ENCODE data around the gene LPIN3. TPM values are rescaled to one million over a fixed set of nuclear protein-coding genes. Genes with fewer than 3 reads are reported as not detected.

Gene LPIN3
- total and polyA plus RNA-seq, 2 experiments from 2014 or later: 6.1 to 9.7 TPM

DNA sequence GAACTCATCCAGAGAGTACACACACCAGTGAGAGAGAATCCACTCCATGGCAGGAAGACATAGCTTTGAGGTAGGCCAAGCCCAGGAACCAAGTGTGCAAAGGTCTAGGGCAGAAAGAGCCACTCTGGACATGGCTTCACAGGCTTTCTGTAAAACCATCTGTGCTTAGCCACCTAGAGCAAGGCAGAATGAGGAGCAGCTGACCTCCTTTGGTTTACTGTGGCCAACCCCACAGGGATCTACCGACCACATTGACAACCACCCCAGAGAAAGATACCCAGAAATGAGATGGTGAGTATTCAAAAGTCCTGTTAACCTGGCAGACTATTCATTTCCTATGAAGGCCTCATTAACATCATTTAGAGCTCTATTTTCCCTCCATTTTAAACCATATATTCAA, 33.6 kb upstream of the LPIN3 start:
- no peaks in the 10 kb centered on the region for H3K36me3 Mint-ChIP-seq (ENCODE audit: low read depth)
- DNase-seq (ENCODE audit: low spot score) (no peak), ATAC-seq (no peak)
- Histone ChIP-seq H3K4me2 (no peak overlapping the region), H3K79me2 (replicated peaks; ENCODE audit: insufficient read depth) (0 out of 2 replicates have a peak, but pooled peaks cover 4% of the 10 kb centered on the region), H3K36me3 (ENCODE audit: insufficient read depth) (no peaks in the 10 kb centered on the region), H3K4me3 (no peak overlapping the region), H3K4me1 (ENCODE audit: insufficient read depth) (peaks cover 7% of the 10 kb centered on the region; the same call in 1 of the 2 replicates), H2AFZ (no peak overlapping the region), H4K20me1 (replicated peaks; ENCODE audit: insufficient read depth) (no peaks in the 10 kb centered on the region), H3F3A (replicated peaks; ENCODE audit: low read depth) (no peaks in the 10 kb centered on the region), H3K27me3 (ENCODE audit: insufficient read depth) (no peaks in the 10 kb centered on the region), H3K9me2 (ENCODE audit: insufficient read depth) (peaks cover 6% of the 10 kb centered on the region; the same call in 1 of the 2 replicates), H3K27ac (ENCODE audit: low read depth) (no peak overlapping the region)
- no peak overlapping the region for H3K27ac Mint-ChIP-seq
- H3K4me3 Mint-ChIP-seq: no peak overlapping the region
- no peaks in the 10 kb centered on the region for H3K27me3 Mint-ChIP-seq (ENCODE audit: insufficient read depth, low read depth, poor library complexity)
- no peaks in the 10 kb centered on the region for H3K9me3 Mint-ChIP-seq
- peaks cover 17% of the 10 kb centered on the region; the same call in 2 of the 3 replicates for H3K4me1 Mint-ChIP-seq
- TF ChIP-seq JUNB (IDR thresholded peaks at IDR 0.05; ENCODE audit: unreplicated experiment): no peak
- TF ChIP-seq, protein P1, sequence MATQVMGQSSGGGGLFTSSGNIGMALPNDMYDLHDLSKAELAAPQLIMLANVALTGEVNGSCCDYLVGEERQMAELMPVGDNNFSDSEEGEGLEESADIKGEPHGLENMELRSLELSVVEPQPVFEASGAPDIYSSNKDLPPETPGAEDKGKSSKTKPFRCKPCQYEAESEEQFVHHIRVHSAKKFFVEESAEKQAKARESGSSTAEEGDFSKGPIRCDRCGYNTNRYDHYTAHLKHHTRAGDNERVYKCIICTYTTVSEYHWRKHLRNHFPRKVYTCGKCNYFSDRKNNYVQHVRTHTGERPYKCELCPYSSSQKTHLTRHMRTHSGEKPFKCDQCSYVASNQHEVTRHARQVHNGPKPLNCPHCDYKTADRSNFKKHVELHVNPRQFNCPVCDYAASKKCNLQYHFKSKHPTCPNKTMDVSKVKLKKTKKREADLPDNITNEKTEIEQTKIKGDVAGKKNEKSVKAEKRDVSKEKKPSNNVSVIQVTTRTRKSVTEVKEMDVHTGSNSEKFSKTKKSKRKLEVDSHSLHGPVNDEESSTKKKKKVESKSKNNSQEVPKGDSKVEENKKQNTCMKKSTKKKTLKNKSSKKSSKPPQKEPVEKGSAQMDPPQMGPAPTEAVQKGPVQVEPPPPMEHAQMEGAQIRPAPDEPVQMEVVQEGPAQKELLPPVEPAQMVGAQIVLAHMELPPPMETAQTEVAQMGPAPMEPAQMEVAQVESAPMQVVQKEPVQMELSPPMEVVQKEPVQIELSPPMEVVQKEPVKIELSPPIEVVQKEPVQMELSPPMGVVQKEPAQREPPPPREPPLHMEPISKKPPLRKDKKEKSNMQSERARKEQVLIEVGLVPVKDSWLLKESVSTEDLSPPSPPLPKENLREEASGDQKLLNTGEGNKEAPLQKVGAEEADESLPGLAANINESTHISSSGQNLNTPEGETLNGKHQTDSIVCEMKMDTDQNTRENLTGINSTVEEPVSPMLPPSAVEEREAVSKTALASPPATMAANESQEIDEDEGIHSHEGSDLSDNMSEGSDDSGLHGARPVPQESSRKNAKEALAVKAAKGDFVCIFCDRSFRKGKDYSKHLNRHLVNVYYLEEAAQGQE (IDR thresholded peaks at IDR 0.05; ENCODE audit: unreplicated experiment): no peak
- TF ChIP-seq, protein P2, sequence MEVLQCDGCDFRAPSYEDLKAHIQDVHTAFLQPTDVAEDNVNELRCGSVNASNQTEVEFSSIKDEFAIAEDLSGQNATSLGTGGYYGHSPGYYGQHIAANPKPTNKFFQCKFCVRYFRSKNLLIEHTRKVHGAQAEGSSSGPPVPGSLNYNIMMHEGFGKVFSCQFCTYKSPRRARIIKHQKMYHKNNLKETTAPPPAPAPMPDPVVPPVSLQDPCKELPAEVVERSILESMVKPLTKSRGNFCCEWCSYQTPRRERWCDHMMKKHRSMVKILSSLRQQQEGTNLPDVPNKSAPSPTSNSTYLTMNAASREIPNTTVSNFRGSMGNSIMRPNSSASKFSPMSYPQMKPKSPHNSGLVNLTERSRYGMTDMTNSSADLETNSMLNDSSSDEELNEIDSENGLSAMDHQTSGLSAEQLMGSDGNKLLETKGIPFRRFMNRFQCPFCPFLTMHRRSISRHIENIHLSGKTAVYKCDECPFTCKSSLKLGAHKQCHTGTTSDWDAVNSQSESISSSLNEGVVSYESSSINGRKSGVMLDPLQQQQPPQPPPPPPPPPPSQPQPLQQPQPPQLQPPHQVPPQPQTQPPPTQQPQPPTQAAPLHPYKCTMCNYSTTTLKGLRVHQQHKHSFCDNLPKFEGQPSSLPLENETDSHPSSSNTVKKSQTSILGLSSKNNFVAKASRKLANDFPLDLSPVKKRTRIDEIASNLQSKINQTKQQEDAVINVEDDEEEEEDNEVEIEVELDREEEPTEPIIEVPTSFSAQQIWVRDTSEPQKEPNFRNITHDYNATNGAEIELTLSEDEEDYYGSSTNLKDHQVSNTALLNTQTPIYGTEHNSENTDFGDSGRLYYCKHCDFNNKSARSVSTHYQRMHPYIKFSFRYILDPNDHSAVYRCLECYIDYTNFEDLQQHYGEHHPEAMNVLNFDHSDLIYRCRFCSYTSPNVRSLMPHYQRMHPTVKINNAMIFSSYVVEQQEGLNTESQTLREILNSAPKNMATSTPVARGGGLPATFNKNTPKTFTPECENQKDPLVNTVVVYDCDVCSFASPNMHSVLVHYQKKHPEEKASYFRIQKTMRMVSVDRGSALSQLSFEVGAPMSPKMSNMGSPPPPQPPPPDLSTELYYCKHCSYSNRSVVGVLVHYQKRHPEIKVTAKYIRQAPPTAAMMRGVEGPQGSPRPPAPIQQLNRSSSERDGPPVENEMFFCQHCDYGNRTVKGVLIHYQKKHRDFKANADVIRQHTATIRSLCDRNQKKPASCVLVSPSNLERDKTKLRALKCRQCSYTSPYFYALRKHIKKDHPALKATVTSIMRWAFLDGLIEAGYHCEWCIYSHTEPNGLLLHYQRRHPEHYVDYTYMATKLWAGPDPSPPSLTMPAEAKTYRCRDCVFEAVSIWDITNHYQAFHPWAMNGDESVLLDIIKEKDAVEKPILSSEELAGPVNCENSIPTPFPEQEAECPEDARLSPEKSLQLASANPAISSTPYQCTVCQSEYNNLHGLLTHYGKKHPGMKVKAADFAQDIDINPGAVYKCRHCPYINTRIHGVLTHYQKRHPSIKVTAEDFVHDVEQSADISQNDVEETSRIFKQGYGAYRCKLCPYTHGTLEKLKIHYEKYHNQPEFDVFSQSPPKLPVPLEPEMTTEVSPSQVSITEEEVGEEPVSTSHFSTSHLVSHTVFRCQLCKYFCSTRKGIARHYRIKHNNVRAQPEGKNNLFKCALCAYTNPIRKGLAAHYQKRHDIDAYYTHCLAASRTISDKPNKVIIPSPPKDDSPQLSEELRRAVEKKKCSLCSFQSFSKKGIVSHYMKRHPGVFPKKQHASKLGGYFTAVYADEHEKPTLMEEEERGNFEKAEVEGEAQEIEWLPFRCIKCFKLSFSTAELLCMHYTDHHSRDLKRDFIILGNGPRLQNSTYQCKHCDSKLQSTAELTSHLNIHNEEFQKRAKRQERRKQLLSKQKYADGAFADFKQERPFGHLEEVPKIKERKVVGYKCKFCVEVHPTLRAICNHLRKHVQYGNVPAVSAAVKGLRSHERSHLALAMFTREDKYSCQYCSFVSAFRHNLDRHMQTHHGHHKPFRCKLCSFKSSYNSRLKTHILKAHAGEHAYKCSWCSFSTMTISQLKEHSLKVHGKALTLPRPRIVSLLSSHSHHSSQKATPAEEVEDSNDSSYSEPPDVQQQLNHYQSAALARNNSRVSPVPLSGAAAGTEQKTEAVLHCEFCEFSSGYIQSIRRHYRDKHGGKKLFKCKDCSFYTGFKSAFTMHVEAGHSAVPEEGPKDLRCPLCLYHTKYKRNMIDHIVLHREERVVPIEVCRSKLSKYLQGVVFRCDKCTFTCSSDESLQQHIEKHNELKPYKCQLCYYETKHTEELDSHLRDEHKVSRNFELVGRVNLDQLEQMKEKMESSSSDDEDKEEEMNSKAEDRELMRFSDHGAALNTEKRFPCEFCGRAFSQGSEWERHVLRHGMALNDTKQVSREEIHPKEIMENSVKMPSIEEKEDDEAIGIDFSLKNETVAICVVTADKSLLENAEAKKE (CRISPR knock-in tag; IDR thresholded peaks at IDR 0.05): no peak
- no peak for TF ChIP-seq ZNF331 (CRISPR knock-in tag; IDR thresholded peaks at IDR 0.05; ENCODE audit: low read depth)
- TF ChIP-seq POLR2AphosphoS5 (IDR thresholded peaks at IDR 0.05; ENCODE audit: low read depth): no peak
- no peak for TF ChIP-seq EZH2phosphoT487 (IDR thresholded peaks at IDR 0.05; ENCODE audit: unreplicated experiment)
- no peak for TF ChIP-seq NANOG (IDR thresholded peaks at IDR 0.05; ENCODE audit: borderline replicate concordance)
- TF ChIP-seq, protein P3, sequence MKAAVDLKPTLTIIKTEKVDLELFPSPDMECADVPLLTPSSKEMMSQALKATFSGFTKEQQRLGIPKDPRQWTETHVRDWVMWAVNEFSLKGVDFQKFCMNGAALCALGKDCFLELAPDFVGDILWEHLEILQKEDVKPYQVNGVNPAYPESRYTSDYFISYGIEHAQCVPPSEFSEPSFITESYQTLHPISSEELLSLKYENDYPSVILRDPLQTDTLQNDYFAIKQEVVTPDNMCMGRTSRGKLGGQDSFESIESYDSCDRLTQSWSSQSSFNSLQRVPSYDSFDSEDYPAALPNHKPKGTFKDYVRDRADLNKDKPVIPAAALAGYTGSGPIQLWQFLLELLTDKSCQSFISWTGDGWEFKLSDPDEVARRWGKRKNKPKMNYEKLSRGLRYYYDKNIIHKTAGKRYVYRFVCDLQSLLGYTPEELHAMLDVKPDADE (IDR thresholded peaks at IDR 0.05): no peak
- TF ChIP-seq STAT1 (IDR thresholded peaks at IDR 0.05; ENCODE audit: unreplicated experiment): no peak
- no peak for TF ChIP-seq ZNF114 (CRISPR knock-in tag; IDR thresholded peaks at IDR 0.05)
- no peak for TF ChIP-seq EZH2 (IDR thresholded peaks at IDR 0.05; ENCODE audit: low read depth, unreplicated experiment)
- TF ChIP-seq, protein P4, sequence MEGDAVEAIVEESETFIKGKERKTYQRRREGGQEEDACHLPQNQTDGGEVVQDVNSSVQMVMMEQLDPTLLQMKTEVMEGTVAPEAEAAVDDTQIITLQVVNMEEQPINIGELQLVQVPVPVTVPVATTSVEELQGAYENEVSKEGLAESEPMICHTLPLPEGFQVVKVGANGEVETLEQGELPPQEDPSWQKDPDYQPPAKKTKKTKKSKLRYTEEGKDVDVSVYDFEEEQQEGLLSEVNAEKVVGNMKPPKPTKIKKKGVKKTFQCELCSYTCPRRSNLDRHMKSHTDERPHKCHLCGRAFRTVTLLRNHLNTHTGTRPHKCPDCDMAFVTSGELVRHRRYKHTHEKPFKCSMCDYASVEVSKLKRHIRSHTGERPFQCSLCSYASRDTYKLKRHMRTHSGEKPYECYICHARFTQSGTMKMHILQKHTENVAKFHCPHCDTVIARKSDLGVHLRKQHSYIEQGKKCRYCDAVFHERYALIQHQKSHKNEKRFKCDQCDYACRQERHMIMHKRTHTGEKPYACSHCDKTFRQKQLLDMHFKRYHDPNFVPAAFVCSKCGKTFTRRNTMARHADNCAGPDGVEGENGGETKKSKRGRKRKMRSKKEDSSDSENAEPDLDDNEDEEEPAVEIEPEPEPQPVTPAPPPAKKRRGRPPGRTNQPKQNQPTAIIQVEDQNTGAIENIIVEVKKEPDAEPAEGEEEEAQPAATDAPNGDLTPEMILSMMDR (conservative IDR thresholded peaks at IDR 0.05; ENCODE audit: low read depth in 2 of 2): no peak
